HL-60 (cell line): ENCODE measurements around the gene FASTKD3.

Experiments
- GABPA ChIP-seq: IDR thresholded peaks from 2 replicates; pipeline ENCODE4 v1.6.1; 2012; ENCODE audit warnings: low read depth
- POLR2AphosphoS5 ChIP-seq: IDR thresholded peaks from 2 replicates; pipeline ENCODE4 v1.6.1; 2012; ENCODE audit warnings: low read depth
- SPI1 ChIP-seq: IDR thresholded peaks from 2 replicates; pipeline ENCODE4 v1.6.1; 2012; ENCODE audit warnings: low read depth, mild to moderate bottlenecking, borderline replicate concordance
- TF ChIP-seq, protein P1 (sequence below): IDR thresholded peaks from one replicate; pipeline ENCODE4 v1.5.1; 2011; ENCODE audit warnings: low read length, control low read depth, inconsistent platforms; ENCODE audit not compliant: insufficient read depth
- TF ChIP-seq, protein P2 (sequence below): IDR thresholded peaks from 2 replicates; pipeline ENCODE4 v1.6.1; 2012; ENCODE audit warnings: low read depth; ENCODE audit not compliant: insufficient replicate concordance

DNA sequence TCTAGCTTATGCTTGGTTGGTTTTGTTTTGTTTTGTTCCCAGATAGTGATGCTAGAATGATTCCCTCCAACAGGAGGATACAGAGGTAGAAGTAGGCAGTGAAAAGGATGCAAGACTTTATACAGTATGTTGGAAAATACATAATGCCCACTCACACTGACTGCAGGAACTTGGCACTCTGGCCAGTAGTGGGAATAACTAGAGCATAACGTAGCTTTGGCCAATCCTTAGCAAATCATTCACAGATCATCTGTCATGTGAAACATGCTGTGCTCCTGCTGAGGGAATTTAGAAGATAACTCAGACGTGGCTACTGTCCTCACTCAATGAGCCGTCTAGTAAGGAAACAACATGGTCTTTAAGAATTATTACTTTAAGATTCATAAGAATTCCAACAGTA is 31.4 kb downstream of the FASTKD3 start:
- TF ChIP-seq POLR2AphosphoS5, result no peak
- TF ChIP-seq, protein P1, sequence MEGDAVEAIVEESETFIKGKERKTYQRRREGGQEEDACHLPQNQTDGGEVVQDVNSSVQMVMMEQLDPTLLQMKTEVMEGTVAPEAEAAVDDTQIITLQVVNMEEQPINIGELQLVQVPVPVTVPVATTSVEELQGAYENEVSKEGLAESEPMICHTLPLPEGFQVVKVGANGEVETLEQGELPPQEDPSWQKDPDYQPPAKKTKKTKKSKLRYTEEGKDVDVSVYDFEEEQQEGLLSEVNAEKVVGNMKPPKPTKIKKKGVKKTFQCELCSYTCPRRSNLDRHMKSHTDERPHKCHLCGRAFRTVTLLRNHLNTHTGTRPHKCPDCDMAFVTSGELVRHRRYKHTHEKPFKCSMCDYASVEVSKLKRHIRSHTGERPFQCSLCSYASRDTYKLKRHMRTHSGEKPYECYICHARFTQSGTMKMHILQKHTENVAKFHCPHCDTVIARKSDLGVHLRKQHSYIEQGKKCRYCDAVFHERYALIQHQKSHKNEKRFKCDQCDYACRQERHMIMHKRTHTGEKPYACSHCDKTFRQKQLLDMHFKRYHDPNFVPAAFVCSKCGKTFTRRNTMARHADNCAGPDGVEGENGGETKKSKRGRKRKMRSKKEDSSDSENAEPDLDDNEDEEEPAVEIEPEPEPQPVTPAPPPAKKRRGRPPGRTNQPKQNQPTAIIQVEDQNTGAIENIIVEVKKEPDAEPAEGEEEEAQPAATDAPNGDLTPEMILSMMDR, result no peak
- no peak for TF ChIP-seq GABPA
- no peak for TF ChIP-seq SPI1
- TF ChIP-seq, protein P2, sequence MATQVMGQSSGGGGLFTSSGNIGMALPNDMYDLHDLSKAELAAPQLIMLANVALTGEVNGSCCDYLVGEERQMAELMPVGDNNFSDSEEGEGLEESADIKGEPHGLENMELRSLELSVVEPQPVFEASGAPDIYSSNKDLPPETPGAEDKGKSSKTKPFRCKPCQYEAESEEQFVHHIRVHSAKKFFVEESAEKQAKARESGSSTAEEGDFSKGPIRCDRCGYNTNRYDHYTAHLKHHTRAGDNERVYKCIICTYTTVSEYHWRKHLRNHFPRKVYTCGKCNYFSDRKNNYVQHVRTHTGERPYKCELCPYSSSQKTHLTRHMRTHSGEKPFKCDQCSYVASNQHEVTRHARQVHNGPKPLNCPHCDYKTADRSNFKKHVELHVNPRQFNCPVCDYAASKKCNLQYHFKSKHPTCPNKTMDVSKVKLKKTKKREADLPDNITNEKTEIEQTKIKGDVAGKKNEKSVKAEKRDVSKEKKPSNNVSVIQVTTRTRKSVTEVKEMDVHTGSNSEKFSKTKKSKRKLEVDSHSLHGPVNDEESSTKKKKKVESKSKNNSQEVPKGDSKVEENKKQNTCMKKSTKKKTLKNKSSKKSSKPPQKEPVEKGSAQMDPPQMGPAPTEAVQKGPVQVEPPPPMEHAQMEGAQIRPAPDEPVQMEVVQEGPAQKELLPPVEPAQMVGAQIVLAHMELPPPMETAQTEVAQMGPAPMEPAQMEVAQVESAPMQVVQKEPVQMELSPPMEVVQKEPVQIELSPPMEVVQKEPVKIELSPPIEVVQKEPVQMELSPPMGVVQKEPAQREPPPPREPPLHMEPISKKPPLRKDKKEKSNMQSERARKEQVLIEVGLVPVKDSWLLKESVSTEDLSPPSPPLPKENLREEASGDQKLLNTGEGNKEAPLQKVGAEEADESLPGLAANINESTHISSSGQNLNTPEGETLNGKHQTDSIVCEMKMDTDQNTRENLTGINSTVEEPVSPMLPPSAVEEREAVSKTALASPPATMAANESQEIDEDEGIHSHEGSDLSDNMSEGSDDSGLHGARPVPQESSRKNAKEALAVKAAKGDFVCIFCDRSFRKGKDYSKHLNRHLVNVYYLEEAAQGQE, result no peak
